ENCODE data around the gene SEC23B.

- TF ChIP-seq CTCF (conservative IDR thresholded peaks at IDR 0.05; ENCODE audit: low read length) (no peak), EZH2phosphoT487 (IDR thresholded peaks at IDR 0.05; ENCODE audit: borderline replicate concordance, low read depth, low read length) (no peak)
These were observed 3.8 kb downstream of the SEC23B start for GRCh38 chr20:18511571-18511970.
